Stomach (tissue), 9 donors: Measurements from ENCODE around the gene LONP2. TPM values are rescaled to one million over a fixed set of nuclear protein-coding genes. Genes with fewer than 3 reads are reported as not detected.

Experiments used
- DNase-seq, 2 donors: peaks; one replicate each; pipeline versions ENCODE4 v3.0.0 to v3.0.0-alpha.2; 2013 to 2019
- H3K27ac ChIP-seq, 5 donors: fragments of 200-600 bp in 4 of 5; sonication (generic) in 4 of 5; one replicate each; pipeline ENCODE4 v1.5.1; 2013 to 2019; ENCODE audit warnings: mild to moderate bottlenecking in 1 of 5, moderate library complexity in 1 of 5
- H3K27me3 ChIP-seq, 3 donors: fragments of 200-600 bp; sonication (generic); one replicate each; pipeline ENCODE4 v1.5.1; 2017 to 2019; ENCODE audit warnings: mixed run types in 1 of 3
- H3K36me3 ChIP-seq, 4 donors: fragments of 200-600 bp; sonication (generic); 1 replicate in 3 of 4; 2 replicates in 1 of 4; pipeline ENCODE4 v1.5.1; 2016 to 2019
- H3K4me1 ChIP-seq, 4 donors: fragments of 200-600 bp; sonication (generic); one replicate each; pipeline ENCODE4 v1.5.1; 2016 to 2019
- H3K4me3 ChIP-seq, 4 donors: fragments of 200-600 bp; sonication (generic) in 3 of 4; one replicate each; pipeline ENCODE4 v1.5.1; 2016 to 2019; ENCODE audit warnings: mild to moderate bottlenecking in 1 of 4
- H3K9me3 ChIP-seq, 4 donors: fragments of 200-600 bp; sonication (generic); one replicate each; pipeline ENCODE4 v1.5.1; 2016 to 2019
- CTCF ChIP-seq, 7 experiments: fragments of 450-650 bp in 4 of 7; fragments of 200-600 bp in 3 of 7; sonication (generic) in 3 of 7; IDR thresholded peaks; one replicate each; pipeline ENCODE4 v1.5.1; 2016 to 2019; ENCODE audit warnings: antibody characterized with exemption in 7 of 7, control low read depth in 2 of 7, mild to moderate bottlenecking in 1 of 7
- EP300 ChIP-seq: sonication (generic); formaldehyde crosslinking; IDR thresholded peaks from one replicate; pipeline ENCODE4 v1.6.1; 2017; ENCODE audit warnings: antibody characterized with exemption
- POLR2A ChIP-seq, 4 donors: fragments of 450-650 bp; IDR thresholded peaks; one replicate each; pipeline ENCODE4 v1.6.1; 2016; ENCODE audit warnings: antibody characterized with exemption in 4 of 4, control low read depth in 2 of 4, mild to moderate bottlenecking in 1 of 4, moderate library complexity in 1 of 4
- POLR2AphosphoS5 ChIP-seq, 3 donors: sonication (generic); formaldehyde crosslinking; IDR thresholded peaks; one replicate each; pipeline ENCODE4 v1.6.1; 2016; ENCODE audit warnings: antibody characterized with exemption in 3 of 3
- WGBS, 5 donors: extraction: QIAGEN DNeasy Blood & Tissue Kit in 3 of 5; methylation state at CpG; one replicate each; pipeline versions ENCODE4 v1.1.5 to v1.1.7; 2013 to 2018; 5-methylcytosine and 5-hydroxymethylcytosine counted together
- intact Hi-C: fragments of 100-400 bp; cut with DNase I; formaldehyde crosslinking; loops from one replicate; pipeline ENCODE4 v1.15.1; 2023; ENCODE audit warnings: low total_unique reads
- polyA plus RNA-seq, 3 donors: library from polyadenylated mRNA; stranded (reverse); fragments of 200-250 nt; gene quantifications; one replicate each; pipeline ENCODE4 v1.2.3, GENCODE V29; 2013
- total RNA-seq, 5 donors: library from RNA; depleted of rRNA; stranded (reverse); fragments of >200 nt; gene quantifications; one replicate each; pipeline versions ENCODE4 v1.1.0 to v1.2.3, GENCODE V29; 2014 to 2016
- donor health status: healthy with polysubstance abuse.
- donor health status: Bipolar disorder and iron deficiency.
- donor health status: healthy.

LONP2 gene
- total and polyA plus RNA-seq, 8 donors, result 13.0 to 140 (median 26.7) TPM

DNA sequence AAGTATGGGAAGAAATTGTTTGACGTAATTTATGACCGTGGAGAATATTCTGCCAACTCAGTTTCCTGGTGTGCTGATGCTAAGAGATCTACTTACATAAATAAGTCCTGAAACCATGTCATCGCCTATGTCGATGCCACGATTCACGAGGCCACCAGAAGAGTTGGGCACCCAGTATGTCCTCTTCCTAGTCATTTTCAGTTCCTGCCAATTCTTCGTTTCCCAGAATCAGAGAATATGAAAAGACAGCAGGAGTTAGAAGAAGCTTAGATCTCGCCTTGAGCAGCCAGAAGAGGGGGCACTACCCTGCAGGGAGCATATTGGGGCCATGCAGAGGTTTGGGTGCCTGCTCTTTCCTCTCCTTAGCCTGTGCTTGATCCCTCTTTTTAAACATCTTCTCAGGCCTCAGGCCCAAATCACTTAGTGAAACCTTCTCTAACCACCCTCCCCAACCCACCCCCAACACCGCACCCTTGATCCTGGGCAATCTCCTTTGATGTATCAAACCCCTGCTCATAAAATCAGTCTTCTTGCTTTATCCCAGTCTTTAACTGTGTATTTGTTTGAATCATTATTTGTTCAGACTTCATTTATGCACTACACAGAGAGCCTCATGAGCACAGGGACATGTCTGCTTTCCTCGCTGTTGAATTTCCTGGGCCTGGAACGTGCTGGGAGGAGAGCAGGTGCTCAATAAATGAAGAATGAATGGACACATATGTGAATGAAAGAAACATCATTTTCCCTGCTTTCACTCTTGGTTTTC lies 12.2 kb upstream of the LONP2 start:
- TF ChIP-seq POLR2AphosphoS5 (IDR thresholded peaks at IDR 0.05) (no peak), CTCF (IDR thresholded peaks at IDR 0.05) (no peak), POLR2A (IDR thresholded peaks at IDR 0.05) (no peak), EP300 (no peak)
- Histone ChIP-seq H3K4me3 (no peak overlapping the region), H3K27ac (no peak overlapping the region), H3K9me3 (no peaks in the 10 kb centered on the region), H3K27me3 (no peaks in the 10 kb centered on the region), H3K36me3 (no peaks in the 10 kb centered on the region), H3K4me1 (peaks cover 0 to 15% (median 3%) of the 10 kb centered on the region in 4 donors)
- peak; percentile 44 to 66 for DNase-seq
- WGBS, 5 donors, result 65 to 73% (median 72%) methylated on average over 11 of the region's 11 CpGs
- intact Hi-C loops, result no loop called here

- 92 to 100% (median 96%) methylated on average over 2 of the region's 2 CpGs for WGBS, 5 donors
- intact Hi-C loops, result no loop called here
Observed at GRCh38 chr16:48232493-48233040, 11.5 kb upstream of the LONP2 start.

DNA sequence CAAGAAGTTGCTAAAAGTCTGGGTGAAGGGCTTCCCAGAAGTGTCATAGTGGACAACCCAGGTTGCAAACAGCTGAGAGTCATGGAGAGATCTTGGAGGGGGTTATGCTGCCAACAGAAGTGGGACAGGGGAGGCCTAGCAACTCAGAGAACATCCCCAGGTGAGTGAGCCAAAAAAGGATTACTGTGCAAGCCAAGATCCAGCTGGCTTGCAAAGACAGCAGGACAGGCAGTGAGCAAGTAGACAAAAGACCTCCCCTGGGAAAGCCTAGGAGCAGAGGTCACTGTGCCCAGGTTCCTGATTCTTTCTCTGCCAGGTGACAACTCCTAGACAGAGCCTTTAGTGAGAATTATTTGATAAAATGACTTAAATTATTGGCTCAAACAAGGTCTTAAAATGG lies 9.5 kb upstream of the LONP2 start:
- intact Hi-C loops, result no loop called here
- peaks cover 0 to 14% (median 3%) of the 10 kb centered on the region in 4 donors for H3K4me1 ChIP-seq
- DNase-seq, result no peak
- H3K27ac ChIP-seq, result no peak overlapping the region
- H3K27me3 ChIP-seq, result no peaks in the 10 kb centered on the region
- H3K9me3 ChIP-seq, result no peaks in the 10 kb centered on the region
- TF ChIP-seq POLR2A (IDR thresholded peaks at IDR 0.05) (no peak), POLR2AphosphoS5 (IDR thresholded peaks at IDR 0.05) (no peak), CTCF (IDR thresholded peaks at IDR 0.05) (no peak), EP300 (no peak)
- no peaks in the 10 kb centered on the region for H3K36me3 ChIP-seq
- H3K4me3 ChIP-seq, result no peak overlapping the region

More at GRCh38 chr16:48232493-48233040, 11.5 kb upstream of the LONP2 start:
- H3K4me3 ChIP-seq, result no peak overlapping the region
- H3K27ac ChIP-seq, result no peak overlapping the region
- peaks cover 0 to 15% (median 3%) of the 10 kb centered on the region in 4 donors for H3K4me1 ChIP-seq
- DNase-seq, result no peak
- TF ChIP-seq CTCF (IDR thresholded peaks at IDR 0.05), result no peak
- TF ChIP-seq POLR2A (IDR thresholded peaks at IDR 0.05), result no peak
- TF ChIP-seq POLR2AphosphoS5 (IDR thresholded peaks at IDR 0.05), result no peak
- TF ChIP-seq EP300, result no peak
- H3K9me3 ChIP-seq, result no peaks in the 10 kb centered on the region
- H3K27me3 ChIP-seq, result no peaks in the 10 kb centered on the region
- H3K36me3 ChIP-seq, result no peaks in the 10 kb centered on the region

DNA sequence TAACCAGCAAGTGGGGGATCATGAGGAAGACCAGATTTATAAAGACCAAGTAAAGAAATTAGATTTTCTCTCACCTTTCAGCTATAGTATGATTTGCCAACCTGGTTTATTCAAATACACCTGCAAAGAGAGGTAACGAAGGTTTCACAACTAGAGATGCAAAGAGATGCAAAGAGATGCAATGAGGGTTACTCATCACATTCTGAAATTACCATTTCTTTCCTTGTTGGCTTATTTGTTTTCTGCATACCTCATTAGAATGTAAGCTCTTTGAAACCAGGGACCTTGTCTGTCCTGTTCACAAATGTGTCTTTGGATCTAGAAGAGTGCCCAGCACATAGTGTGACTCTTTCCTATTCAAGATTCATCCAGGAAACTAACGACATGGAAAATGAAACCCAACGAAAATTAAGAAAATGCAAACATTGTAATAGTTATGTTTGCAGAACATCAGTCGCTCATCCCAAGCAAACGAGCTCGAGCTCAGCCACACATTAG lies 9.0 kb upstream of the LONP2 start:
- TF ChIP-seq POLR2A (IDR thresholded peaks at IDR 0.05) (no peak), CTCF (IDR thresholded peaks at IDR 0.05) (no peak), EP300 (no peak), POLR2AphosphoS5 (IDR thresholded peaks at IDR 0.05) (no peak)
- H3K27me3 ChIP-seq, result no peaks in the 10 kb centered on the region
- H3K4me3 ChIP-seq, result no peak overlapping the region
- no peaks in the 10 kb centered on the region for H3K36me3 ChIP-seq
- H3K9me3 ChIP-seq, result no peaks in the 10 kb centered on the region
- intact Hi-C loops, result no loop called here
- DNase-seq, result no peak
- 61 to 78% (median 64%) methylated on average over 6 of the region's 6 CpGs for WGBS, 5 donors
- peak overlapping the region in 1 of 5 donors; percentile 12 for H3K27ac ChIP-seq
- peaks cover 0 to 10% (median 2%) of the 10 kb centered on the region in 4 donors for H3K4me1 ChIP-seq
